Stimulated activated CD4-positive, alpha-beta T cell treated with anti-CD3 and anti-CD28 coated beads, TNF-alpha, amount 100 ng/mL, for 4 hours (primary cell): ENCODE results near the gene SRSF3.
"Not testable (repeated sequence)": the region's sequence is repeated elsewhere in the genome, so short reads cannot be mapped to it uniquely, and the experiment has no call there.

Source experiments
- DNase-seq, 3 experiments: peaks; one replicate each; pipeline ENCODE4 v3.0.0-alpha.2; 2020; ENCODE audit warnings: low read depth in 3 of 3

The SRSF3 gene

GRCh38 chr6:36649701-36650484 lies 55.7 kb downstream of the SRSF3 start:
- no peak for DNase-seq

DNA sequence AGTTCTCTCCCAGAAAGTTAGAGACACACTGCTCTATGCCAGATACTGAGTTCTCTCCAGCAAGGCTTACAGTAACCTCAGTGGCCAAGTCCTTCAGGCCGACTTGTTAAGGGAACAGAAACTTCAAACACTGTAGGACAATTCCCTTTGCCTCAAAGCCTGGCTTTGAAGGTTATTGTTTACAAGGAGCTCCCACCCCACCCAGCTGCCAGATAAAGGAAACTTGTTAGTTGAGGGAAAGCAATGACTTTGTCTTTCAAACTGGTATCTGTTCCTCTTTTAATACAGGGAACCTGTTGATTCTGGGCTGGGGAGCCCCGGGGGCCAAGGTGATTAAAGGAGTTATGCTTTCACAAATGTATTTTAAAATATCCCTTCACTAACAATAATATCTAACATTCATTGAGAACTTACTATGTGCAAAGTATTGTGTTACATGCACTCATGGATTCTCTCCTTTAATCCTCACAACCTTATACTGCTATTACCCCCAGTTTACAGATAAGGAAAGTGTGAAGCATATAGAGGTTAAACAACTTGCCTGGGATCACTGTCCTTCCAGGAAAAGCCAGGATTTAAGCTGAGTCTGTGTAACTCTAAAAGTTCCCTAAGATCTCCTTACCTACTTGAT lies 56.8 kb downstream of the SRSF3 start:
- no peak for DNase-seq

GRCh38 chr6:36651659-36652379 lies 57.7 kb downstream of the SRSF3 start:
- no peak for DNase-seq

- not testable (repeated sequence) for DNase-seq
Measured at GRCh38 chr6:36654469-36654868, 60.3 kb downstream of the SRSF3 start.
